HFFc6 (cell line): Measurements from ENCODE around the gene HIC1. TPM values are rescaled to one million over a fixed set of nuclear protein-coding genes. Genes with fewer than 3 reads are reported as not detected.
A peak's percentile ranks its signal among the peaks of the same experiment; 100 is the strongest.

Experiments used
- DNase-seq: peaks from one replicate; pipeline ENCODE4 v3.0.0-alpha.2; 2018
- H3K27ac Mint-ChIP-seq: 2 replicates; pipeline ENCODE4 v1.8.0; 2020; ENCODE audit warnings: mild to moderate bottlenecking, mixed read lengths
- H3K27me3 Mint-ChIP-seq: 2 replicates; pipeline ENCODE4 v1.8.0; 2021; ENCODE audit warnings: mild to moderate bottlenecking, moderate library complexity, mixed read lengths; ENCODE audit not compliant: insufficient read depth
- H3K36me3 Mint-ChIP-seq: 2 replicates; pipeline ENCODE4 v1.8.0; 2021; ENCODE audit warnings: low read depth, mixed read lengths
- H3K4me1 Mint-ChIP-seq: 2 replicates; pipeline ENCODE4 v1.8.0; 2020; ENCODE audit warnings: low read depth, mixed read lengths
- H3K4me3 Mint-ChIP-seq: 2 replicates; pipeline ENCODE4 v1.8.0; 2020; ENCODE audit warnings: mild to moderate bottlenecking, moderate library complexity, mixed read lengths
- H3K9me3 Mint-ChIP-seq: 2 replicates; pipeline ENCODE4 v1.8.0; 2020; ENCODE audit warnings: mild to moderate bottlenecking, mixed read lengths
- CTCF ChIP-seq: fragments of 200-600 bp; sonication (generic); IDR thresholded peaks from 2 replicates; pipeline ENCODE4 v1.5.0; 2021; ENCODE audit warnings: antibody characterized with exemption, mild to moderate bottlenecking
- total RNA-seq, 6 experiments: library from RNA; stranded (reverse); fragmentation: NEBNext Ultra II Directional; extraction: Animal tissue kit (Norgen Biotek cat#: 25700); gene quantifications; 2 replicates in 1 of 6; 3 replicates in 5 of 6; pipeline ENCODE4 v1.2.3, GENCODE V29; 2021

The HIC1 gene
- total RNA-seq, 6 experiments from 2014 or later = 42.7 to 51.9 (median 48.0) TPM

- TF ChIP-seq CTCF = no peak
- H3K4me3 Mint-ChIP-seq = peak overlapping the region; percentile 50
- no peaks in the 10 kb centered on the region for H3K9me3 Mint-ChIP-seq
- DNase-seq = peak; percentile 70
- H3K27me3 Mint-ChIP-seq = peaks cover 1% of the 10 kb centered on the region; the same call in 1 of the 2 replicates
- peak overlapping the region; percentile 94 for H3K27ac Mint-ChIP-seq
- H3K36me3 Mint-ChIP-seq = peaks cover 23% of the 10 kb centered on the region
- H3K4me1 Mint-ChIP-seq = peaks cover 84% of the 10 kb centered on the region
These were observed 29.3 kb downstream of the HIC1 start for GRCh38 chr17:2084036-2084765.

GRCh38 chr17:2084766-2085647, 30.1 kb downstream of the HIC1 start:
- H3K4me1 Mint-ChIP-seq = peaks cover 92% of the 10 kb centered on the region
- no peaks in the 10 kb centered on the region for H3K9me3 Mint-ChIP-seq
- no peak for TF ChIP-seq CTCF
- peaks cover 15% of the 10 kb centered on the region for H3K36me3 Mint-ChIP-seq
- peak overlapping the region; percentile 50 for H3K4me3 Mint-ChIP-seq
- peak overlapping the region; percentile 94 for H3K27ac Mint-ChIP-seq
- DNase-seq = peak; percentile 79
- peaks cover 3% of the 10 kb centered on the region for H3K27me3 Mint-ChIP-seq

GRCh38 chr17:2085648-2085949, 30.7 kb downstream of the HIC1 start:
- H3K4me1 Mint-ChIP-seq = peaks cover 98% of the 10 kb centered on the region
- peak overlapping the region; percentile 6 for H3K4me3 Mint-ChIP-seq
- no peak for DNase-seq
- H3K36me3 Mint-ChIP-seq = peaks cover 11% of the 10 kb centered on the region
- H3K9me3 Mint-ChIP-seq = no peaks in the 10 kb centered on the region
- H3K27ac Mint-ChIP-seq = peak overlapping the region; percentile 94
- no peak for TF ChIP-seq CTCF
- H3K27me3 Mint-ChIP-seq = peaks cover 5% of the 10 kb centered on the region

GRCh38 chr17:2086306-2086705, 31.4 kb downstream of the HIC1 start:
- Mint-ChIP-seq H3K9me3 (no peaks in the 10 kb centered on the region), H3K27me3 (peaks cover 5% of the 10 kb centered on the region), H3K4me1 (peaks cover 99% of the 10 kb centered on the region), H3K27ac (peak overlapping the region; percentile 94; the same call in 1 of the 2 replicates), H3K36me3 (peaks cover 8% of the 10 kb centered on the region), H3K4me3 (no peak overlapping the region)
- no peak for TF ChIP-seq CTCF
- no peak for DNase-seq

GRCh38 chr17:2087597-2088211, 32.8 kb downstream of the HIC1 start:
- TF ChIP-seq CTCF = no peak
- Mint-ChIP-seq H3K27me3 (peaks cover 5% of the 10 kb centered on the region), H3K36me3 (peaks cover 12% of the 10 kb centered on the region), H3K27ac (peak overlapping the region; percentile 62), H3K4me3 (no peak overlapping the region), H3K4me1 (peaks cover 97% of the 10 kb centered on the region), H3K9me3 (no peaks in the 10 kb centered on the region)
- DNase-seq = no peak
